ENCODE data around the gene EML6.

The EML6 gene

GRCh38 chr2:54895730-54896129 is 172.3 kb downstream of the EML6 start:
- DNase-seq (ENCODE audit: insufficient read length, low spot score), result no peak

GRCh38 chr2:54897420-54898310 is 174.2 kb downstream of the EML6 start:
- no peak for FAIRE-seq
- DNase-seq (ENCODE audit: insufficient read length, low spot score), result no peak
- no peak for TF ChIP-seq POLR2A (IDR thresholded peaks at IDR 0.05; ENCODE audit: low read depth, low read length)

More at GRCh38 chr2:54895730-54896129, 172.3 kb downstream of the EML6 start:
- TF ChIP-seq POLR2A (IDR thresholded peaks at IDR 0.05; ENCODE audit: low read depth, low read length), result no peak
- FAIRE-seq, result no peak

- FAIRE-seq, result no peak
- TF ChIP-seq POLR2A (IDR thresholded peaks at IDR 0.05; ENCODE audit: low read depth, low read length), result no peak
- no peak for DNase-seq (ENCODE audit: insufficient read length, low spot score)
Observed at GRCh38 chr2:54898456-54899226, 175.2 kb downstream of the EML6 start.

GRCh38 chr2:54899576-54900200 is 176.2 kb downstream of the EML6 start:
- no peak for DNase-seq (ENCODE audit: insufficient read length, low spot score)

GRCh38 chr2:54901224-54901986 is 177.9 kb downstream of the EML6 start:
- FAIRE-seq, result no peak
- no peak for DNase-seq (ENCODE audit: insufficient read length, low spot score)
- TF ChIP-seq POLR2A (IDR thresholded peaks at IDR 0.05; ENCODE audit: low read depth, low read length), result no peak

More at GRCh38 chr2:54899576-54900200, 176.2 kb downstream of the EML6 start:
- no peak for TF ChIP-seq POLR2A (IDR thresholded peaks at IDR 0.05; ENCODE audit: low read depth, low read length)
- FAIRE-seq, result no peak

- no peak for FAIRE-seq
- no peak for TF ChIP-seq POLR2A (IDR thresholded peaks at IDR 0.05; ENCODE audit: low read depth, low read length)
- no peak for DNase-seq (ENCODE audit: insufficient read length, low spot score)
Observed at GRCh38 chr2:54902763-54903162, 179.3 kb downstream of the EML6 start.

- peak; percentile 97 for FAIRE-seq
- TF ChIP-seq POLR2A (IDR thresholded peaks at IDR 0.05; ENCODE audit: low read depth, low read length), result 0 out of 2 replicates have a peak, but pooled peaks have one; percentile 16
- peak; percentile 75 for DNase-seq (ENCODE audit: insufficient read length, low spot score)
Observed at GRCh38 chr2:54903736-54904554, 180.5 kb downstream of the EML6 start.

- no peak for TF ChIP-seq POLR2A (IDR thresholded peaks at IDR 0.05; ENCODE audit: low read depth, low read length)
- no peak for FAIRE-seq
- no peak for DNase-seq (ENCODE audit: insufficient read length, low spot score)
Observed at GRCh38 chr2:54904836-54905235, 181.4 kb downstream of the EML6 start.

GRCh38 chr2:54906716-54907115 is 183.3 kb downstream of the EML6 start:
- FAIRE-seq (no peak), DNase-seq (ENCODE audit: insufficient read length, low spot score) (no peak)
- TF ChIP-seq POLR2A (IDR thresholded peaks at IDR 0.05; ENCODE audit: low read depth, low read length), result no peak

GRCh38 chr2:54907663-54908062 is 184.2 kb downstream of the EML6 start:
- FAIRE-seq, result no peak
- no peak for TF ChIP-seq POLR2A (IDR thresholded peaks at IDR 0.05; ENCODE audit: low read depth, low read length)
- no peak for DNase-seq (ENCODE audit: insufficient read length, low spot score)

GRCh38 chr2:54908591-54908990 is 185.1 kb downstream of the EML6 start:
- FAIRE-seq (no peak), DNase-seq (ENCODE audit: insufficient read length, low spot score) (no peak)
- TF ChIP-seq POLR2A (IDR thresholded peaks at IDR 0.05; ENCODE audit: low read depth, low read length), result no peak

GRCh38 chr2:54909001-54909400 is 185.5 kb downstream of the EML6 start:
- DNase-seq (ENCODE audit: insufficient read length, low spot score) (no peak), FAIRE-seq (no peak)
- no peak for TF ChIP-seq POLR2A (IDR thresholded peaks at IDR 0.05; ENCODE audit: low read depth, low read length)

- no peak for TF ChIP-seq POLR2A (IDR thresholded peaks at IDR 0.05; ENCODE audit: low read depth, low read length)
- FAIRE-seq (no peak), DNase-seq (ENCODE audit: insufficient read length, low spot score) (no peak)
Observed at GRCh38 chr2:54912305-54912704, 188.8 kb downstream of the EML6 start.

Data from H54 (cell line).